Tibial nerve (tissue), 4 donors: Measurements from ENCODE around the gene MRPL38. TPM values are rescaled to one million over a fixed set of nuclear protein-coding genes. Genes with fewer than 3 reads are reported as not detected.

Source experiments
- DNase-seq, 2 donors: peaks; one replicate each; pipeline ENCODE4 v3.0.0-alpha.2; 2019; ENCODE audit warnings: low spot score in 2 of 2
- H3K27ac ChIP-seq, 4 donors: fragments of 200-600 bp; sonication (generic) in 3 of 4; one replicate each; pipeline ENCODE4 v1.5.1; 2017 to 2019; ENCODE audit warnings: mild to moderate bottlenecking in 1 of 4
- H3K27me3 ChIP-seq, 2 donors: fragments of 200-600 bp; sonication (generic) in 1 of 2; one replicate each; pipeline versions ENCODE4 v1.5.1 to v1.6.0; 2017 to 2019
- H3K36me3 ChIP-seq, 3 donors: fragments of 200-600 bp; sonication (generic); one replicate each; pipeline ENCODE4 v1.5.1; 2018 to 2019
- H3K4me1 ChIP-seq, 4 donors: fragments of 200-600 bp; sonication (generic) in 3 of 4; one replicate each; pipeline ENCODE4 v1.5.1; 2017 to 2019
- H3K4me3 ChIP-seq, 4 donors: fragments of 200-600 bp; sonication (generic) in 3 of 4; one replicate each; pipeline ENCODE4 v1.5.1; 2017 to 2019; ENCODE audit warnings: mild to moderate bottlenecking in 1 of 4, moderate library complexity in 1 of 4
- H3K9me3 ChIP-seq, 4 donors: fragments of 200-600 bp; sonication (generic) in 3 of 4; one replicate each; pipeline ENCODE4 v1.5.1; 2017 to 2019
- EP300 ChIP-seq, 2 donors: sonication (generic); formaldehyde crosslinking; IDR thresholded peaks; one replicate each; pipeline ENCODE4 v1.6.1; 2017; ENCODE audit warnings: antibody characterized with exemption in 2 of 2, mild to moderate bottlenecking in 1 of 2
- POLR2A ChIP-seq, 2 donors: fragments of 450-650 bp; IDR thresholded peaks; one replicate each; pipeline ENCODE4 v1.6.1; 2017; ENCODE audit warnings: antibody characterized with exemption in 2 of 2, mild to moderate bottlenecking in 2 of 2, moderate library complexity in 2 of 2
- WGBS, 2 donors: methylation state at CpG; one replicate each; pipeline ENCODE4 v1.1.5; 2018; 5-methylcytosine and 5-hydroxymethylcytosine counted together
- total RNA-seq, 4 donors: library from RNA; depleted of rRNA; stranded (reverse); fragments of >200 nt; gene quantifications; one replicate each; pipeline ENCODE4 v1.1.0, GENCODE V29; 2016
- TF ChIP-seq, protein P1 (sequence below), 5 experiments: fragments of 200-600 bp in 3 of 5; fragments of 450-650 bp in 2 of 5; sonication (generic) in 3 of 5; IDR thresholded peaks; one replicate each; pipeline ENCODE4 v1.5.1; 2016 to 2019; ENCODE audit warnings: antibody characterized with exemption in 5 of 5, mild to moderate bottlenecking in 3 of 5, moderate library complexity in 2 of 5

MRPL38 gene
- total RNA-seq, 4 donors from 2014 or later, result 56.8 to 118 (median 76.2) TPM

DNA sequence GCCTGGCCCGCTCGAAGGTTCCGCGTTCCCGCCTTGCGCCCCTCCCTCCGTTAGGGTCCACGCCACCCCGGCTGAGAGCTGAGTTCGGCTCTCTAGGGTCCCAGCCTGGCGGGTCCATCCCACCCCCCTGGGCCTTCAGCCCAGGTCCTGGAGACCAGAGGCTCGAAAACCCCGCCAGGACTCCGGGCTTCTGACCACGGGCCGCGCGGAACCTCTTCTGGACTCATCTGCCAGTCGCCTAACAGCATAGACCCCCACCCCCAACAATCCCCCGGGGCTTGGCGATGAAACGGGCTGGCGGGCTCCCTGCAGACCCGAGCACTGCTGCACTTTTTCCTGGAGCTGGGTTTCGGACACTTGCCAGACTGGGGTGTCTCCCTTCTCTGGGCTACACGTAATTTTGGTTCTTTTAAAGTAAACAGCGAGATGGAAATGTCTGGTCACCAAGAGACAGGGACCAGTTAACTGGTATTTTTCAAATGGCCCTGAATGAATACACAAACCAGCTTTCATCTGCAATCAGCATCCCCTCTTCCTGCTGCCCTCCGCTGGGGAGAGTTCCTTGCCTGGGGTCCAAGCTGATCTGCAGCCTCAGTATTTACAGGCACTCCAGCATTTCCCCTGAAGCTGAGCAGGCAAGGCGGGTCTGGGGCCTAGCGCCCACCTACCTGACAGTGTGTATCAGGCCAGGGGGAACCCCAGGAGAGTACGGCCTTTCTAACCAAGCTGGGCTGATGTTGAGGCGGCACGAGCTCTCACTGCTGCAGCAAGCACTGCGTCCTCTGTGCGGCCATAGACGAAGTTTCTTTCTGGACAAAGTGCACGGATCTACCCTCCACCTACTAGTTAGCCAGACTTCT, 7.3 kb downstream of the MRPL38 start:
- Histone ChIP-seq H3K36me3 (peaks cover 5 to 53% (median 11%) of the 10 kb centered on the region in 3 donors), H3K27me3 (no peaks in the 10 kb centered on the region), H3K4me3 (peak overlapping the region; percentile 45 to 90 (median 66)), H3K9me3 (no peaks in the 10 kb centered on the region), H3K4me1 (peaks cover 0 to 43% (median 24%) of the 10 kb centered on the region in 4 donors), H3K27ac (peak overlapping the region; percentile 53 to 92 (median 90))
- peak in 1 of 2 donors; percentile 34 for DNase-seq
- WGBS, 2 donors, result 42 to 46% methylated on average over 37 of the region's 37 CpGs
- TF ChIP-seq, protein P1, sequence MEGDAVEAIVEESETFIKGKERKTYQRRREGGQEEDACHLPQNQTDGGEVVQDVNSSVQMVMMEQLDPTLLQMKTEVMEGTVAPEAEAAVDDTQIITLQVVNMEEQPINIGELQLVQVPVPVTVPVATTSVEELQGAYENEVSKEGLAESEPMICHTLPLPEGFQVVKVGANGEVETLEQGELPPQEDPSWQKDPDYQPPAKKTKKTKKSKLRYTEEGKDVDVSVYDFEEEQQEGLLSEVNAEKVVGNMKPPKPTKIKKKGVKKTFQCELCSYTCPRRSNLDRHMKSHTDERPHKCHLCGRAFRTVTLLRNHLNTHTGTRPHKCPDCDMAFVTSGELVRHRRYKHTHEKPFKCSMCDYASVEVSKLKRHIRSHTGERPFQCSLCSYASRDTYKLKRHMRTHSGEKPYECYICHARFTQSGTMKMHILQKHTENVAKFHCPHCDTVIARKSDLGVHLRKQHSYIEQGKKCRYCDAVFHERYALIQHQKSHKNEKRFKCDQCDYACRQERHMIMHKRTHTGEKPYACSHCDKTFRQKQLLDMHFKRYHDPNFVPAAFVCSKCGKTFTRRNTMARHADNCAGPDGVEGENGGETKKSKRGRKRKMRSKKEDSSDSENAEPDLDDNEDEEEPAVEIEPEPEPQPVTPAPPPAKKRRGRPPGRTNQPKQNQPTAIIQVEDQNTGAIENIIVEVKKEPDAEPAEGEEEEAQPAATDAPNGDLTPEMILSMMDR (IDR thresholded peaks at IDR 0.05), result no peak
- no peak for TF ChIP-seq EP300 (IDR thresholded peaks at IDR 0.05)
- no peak for TF ChIP-seq POLR2A (IDR thresholded peaks at IDR 0.05)

DNA sequence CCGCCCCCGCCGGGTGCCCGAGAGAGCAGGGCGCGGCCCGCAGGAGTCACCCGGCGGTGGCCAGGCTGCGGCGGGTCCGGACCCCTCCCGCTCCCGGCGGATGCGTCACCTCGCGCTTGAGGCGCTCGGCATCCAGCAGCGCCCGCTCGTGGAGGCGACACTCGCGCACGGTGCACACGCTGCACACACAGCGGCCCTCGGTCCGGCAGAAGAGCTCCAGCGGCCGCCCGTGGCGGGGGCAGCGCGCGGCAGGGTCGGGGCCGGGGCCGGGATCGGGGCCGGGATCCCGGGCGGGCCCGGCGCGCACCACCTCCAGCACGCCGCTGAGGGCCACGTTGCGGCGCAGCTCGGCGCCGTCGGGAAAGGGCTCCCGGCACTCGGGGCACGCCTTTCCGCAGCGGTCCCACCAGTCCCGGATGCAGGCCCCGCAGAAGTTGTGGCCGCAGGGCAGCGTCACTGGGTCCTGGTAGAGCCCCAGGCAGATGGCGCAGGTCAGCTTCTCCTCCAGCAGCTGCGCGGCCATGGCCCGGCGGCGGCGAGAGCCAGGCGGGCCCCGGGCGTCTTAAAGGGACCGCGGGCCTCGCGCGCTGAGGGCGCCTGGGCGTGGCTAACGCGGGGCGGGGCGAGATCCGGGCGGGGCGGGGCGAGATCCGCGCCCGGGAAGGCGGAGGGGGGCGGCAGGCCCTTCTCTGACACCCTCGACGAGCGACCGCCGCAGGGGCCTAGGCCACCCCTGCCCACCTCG, 8.1 kb downstream of the MRPL38 start, which contains the start of gene TRIM65:
TSS of gene TRIM65 (minus strand) at position 537 of the 745 bp plus-strand sequence. CDS start at position 523, 14 bp downstream.
- 0 to 1% methylated on average over 27 to 79 of the region's 102 CpGs for WGBS, 2 donors

DNA sequence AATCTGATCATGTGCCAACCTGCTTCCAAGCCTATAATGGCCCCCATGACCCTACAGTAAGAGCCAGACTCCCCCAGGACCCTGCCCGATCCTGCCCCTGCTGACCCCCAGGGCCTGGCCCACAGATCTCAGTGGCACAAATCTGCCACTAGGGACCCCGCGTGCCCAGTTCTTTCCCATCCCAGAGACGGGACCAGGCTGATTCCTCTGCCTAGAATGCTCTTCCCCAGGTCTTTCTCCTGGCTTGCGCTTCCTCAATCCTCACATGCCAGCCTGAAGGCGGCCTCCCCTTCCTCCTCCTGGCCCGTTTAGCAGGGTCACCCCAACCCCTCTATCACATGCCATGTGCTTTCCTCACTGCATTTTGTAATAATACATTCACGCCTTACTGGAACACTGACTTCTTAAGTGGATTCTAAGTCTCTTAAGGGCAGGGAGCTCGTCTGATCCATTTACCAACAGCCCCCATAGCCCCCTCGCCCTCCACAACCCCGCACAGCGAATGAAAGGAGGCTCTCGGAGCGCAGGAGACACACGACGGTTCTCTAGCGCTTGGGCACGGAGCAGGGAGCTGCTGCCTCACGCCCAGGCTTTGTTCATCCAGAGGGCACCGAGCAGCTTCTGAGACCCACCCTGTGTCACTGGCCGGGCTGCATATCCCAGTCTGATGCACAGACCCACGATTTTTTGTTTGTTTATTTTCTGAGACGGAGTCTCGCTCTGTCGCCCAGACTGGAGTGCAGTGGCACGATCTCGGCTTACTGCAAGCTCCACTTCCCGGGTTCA, 9.1 kb downstream of the MRPL38 start:
- Histone ChIP-seq H3K27me3 (no peaks in the 10 kb centered on the region), H3K4me3 (peak overlapping the region; percentile 45 to 90 (median 66)), H3K4me1 (peaks cover 0 to 52% (median 24%) of the 10 kb centered on the region in 4 donors), H3K36me3 (peaks cover 3 to 53% (median 14%) of the 10 kb centered on the region in 3 donors), H3K27ac (peak overlapping the region; percentile 53 to 92 (median 90)), H3K9me3 (no peaks in the 10 kb centered on the region)
- no peak for TF ChIP-seq POLR2A (IDR thresholded peaks at IDR 0.05)
- TF ChIP-seq, protein P1 (IDR thresholded peaks at IDR 0.05), result peak in 2 of 5 experiments; percentile 5 to 35
- 23 to 28% methylated on average over 28 of the region's 28 CpGs for WGBS, 2 donors
- DNase-seq, result no peak

More for the DNA sequence above, 8.1 kb downstream of the MRPL38 start, which contains the start of gene TRIM65:
- Histone ChIP-seq H3K9me3 (no peaks in the 10 kb centered on the region), H3K27ac (peak within 1 kb of the TSS; percentile 53 to 92 (median 90)), H3K4me1 (peaks cover 0 to 51% (median 24%) of the 10 kb centered on the region in 4 donors), H3K36me3 (peaks cover 3 to 53% (median 11%) of the 10 kb centered on the region in 3 donors), H3K27me3 (no peaks in the 10 kb centered on the region), H3K4me3 (peak within 1 kb of the TSS; percentile 45 to 90 (median 66))
- peak; percentile 67 to 76 for DNase-seq
- TF ChIP-seq, protein P1 (IDR thresholded peaks at IDR 0.05), result peak; percentile 41 to 82 (median 58)
- TF ChIP-seq EP300 (IDR thresholded peaks at IDR 0.05) (peak in 1 of 2 donors; percentile 81), POLR2A (IDR thresholded peaks at IDR 0.05) (peak in 1 of 2 donors; percentile 77)

DNA sequence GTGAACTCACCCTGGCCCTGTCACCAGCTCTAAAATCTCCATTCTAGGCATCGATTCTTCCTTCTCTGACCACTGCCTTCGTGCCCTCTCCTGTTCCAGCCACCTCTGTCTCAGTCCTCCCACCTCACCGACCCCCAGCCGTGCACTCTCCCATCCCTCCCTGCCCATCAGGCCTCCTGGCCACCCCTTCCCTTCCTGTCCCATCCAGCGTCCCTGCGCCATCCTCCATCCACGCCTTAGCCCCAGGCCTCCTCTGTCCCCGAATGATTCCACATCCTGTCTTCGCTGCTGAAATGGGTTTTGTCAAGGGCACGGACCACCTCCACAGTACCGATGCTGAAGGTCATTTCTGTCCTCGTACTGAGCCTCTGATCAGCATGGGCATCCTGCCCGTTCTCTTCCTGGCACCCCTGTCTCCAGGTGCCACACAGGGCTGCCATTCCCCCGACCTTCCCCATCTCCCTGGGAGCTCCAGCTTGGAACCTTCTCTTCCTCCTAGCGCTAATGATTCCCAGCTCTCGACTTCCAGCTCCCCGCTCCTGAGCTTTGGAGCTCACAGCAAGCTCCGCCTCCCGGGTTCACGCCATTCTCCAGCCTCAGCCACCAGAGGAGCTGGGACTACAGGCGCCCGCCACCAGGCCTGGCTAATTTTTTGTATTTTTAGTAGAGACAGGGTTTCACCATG, 10.5 kb downstream of the MRPL38 start:
- WGBS, 2 donors, result 69 to 71% methylated on average over 22 of the region's 22 CpGs
- Histone ChIP-seq H3K4me3 (peak overlapping the region in 1 of 4 donors; percentile 67), H3K27ac (peak overlapping the region in 3 of 4 donors; percentile 89 to 92 (median 91)), H3K9me3 (no peaks in the 10 kb centered on the region), H3K4me1 (peaks cover 0 to 52% (median 24%) of the 10 kb centered on the region in 4 donors), H3K27me3 (no peaks in the 10 kb centered on the region), H3K36me3 (peaks cover 3 to 53% (median 12%) of the 10 kb centered on the region in 3 donors)
- TF ChIP-seq POLR2A (IDR thresholded peaks at IDR 0.05), result no peak
- TF ChIP-seq, protein P1 (IDR thresholded peaks at IDR 0.05), result peak in 1 of 5 experiments; percentile 30
- no peak for DNase-seq
